ENCODE measurements around the gene MTMR3. TPM values are rescaled to one million over a fixed set of nuclear protein-coding genes. Genes with fewer than 3 reads are reported as not detected.
A peak's percentile ranks its signal among the peaks of the same experiment; 100 is the strongest.

MTMR3 gene
- total RNA-seq, 1 donor from 2014 or later, result 21.4 TPM

DNA sequence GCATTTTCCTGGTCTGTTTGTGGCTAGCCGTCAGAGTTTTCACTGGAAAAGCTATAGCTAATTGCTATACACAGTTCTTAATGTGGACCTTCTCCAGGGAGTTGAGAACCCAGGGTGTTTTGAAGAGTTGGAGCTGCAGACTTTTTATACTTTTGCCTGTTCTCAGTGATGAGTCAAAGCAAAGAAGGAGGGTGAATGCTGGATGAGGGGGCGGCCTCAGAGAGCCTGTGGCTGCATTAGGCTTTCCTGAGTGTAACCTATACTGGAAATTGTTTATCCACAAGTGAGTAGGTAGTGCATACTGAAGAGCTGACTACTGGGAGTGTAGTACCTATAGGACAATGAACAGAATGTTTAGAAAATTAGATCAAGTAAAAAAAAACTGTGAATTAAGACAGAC is 117.6 kb downstream of the MTMR3 start:
- DNase-seq (ENCODE audit: low read depth, low spot score), result no peak

- DNase-seq (ENCODE audit: low read depth, low spot score), result no peak
Observed at GRCh38 chr22:30001459-30001858, 118.5 kb downstream of the MTMR3 start.

- no peak for DNase-seq (ENCODE audit: low read depth, low spot score)
Observed at GRCh38 chr22:30002861-30003486, 120.0 kb downstream of the MTMR3 start.

GRCh38 chr22:30004101-30004500 is 121.1 kb downstream of the MTMR3 start:
- no peak for DNase-seq (ENCODE audit: low read depth, low spot score)

- no peak for DNase-seq (ENCODE audit: low read depth, low spot score)
Observed at GRCh38 chr22:30004694-30005093, 121.7 kb downstream of the MTMR3 start.

DNA sequence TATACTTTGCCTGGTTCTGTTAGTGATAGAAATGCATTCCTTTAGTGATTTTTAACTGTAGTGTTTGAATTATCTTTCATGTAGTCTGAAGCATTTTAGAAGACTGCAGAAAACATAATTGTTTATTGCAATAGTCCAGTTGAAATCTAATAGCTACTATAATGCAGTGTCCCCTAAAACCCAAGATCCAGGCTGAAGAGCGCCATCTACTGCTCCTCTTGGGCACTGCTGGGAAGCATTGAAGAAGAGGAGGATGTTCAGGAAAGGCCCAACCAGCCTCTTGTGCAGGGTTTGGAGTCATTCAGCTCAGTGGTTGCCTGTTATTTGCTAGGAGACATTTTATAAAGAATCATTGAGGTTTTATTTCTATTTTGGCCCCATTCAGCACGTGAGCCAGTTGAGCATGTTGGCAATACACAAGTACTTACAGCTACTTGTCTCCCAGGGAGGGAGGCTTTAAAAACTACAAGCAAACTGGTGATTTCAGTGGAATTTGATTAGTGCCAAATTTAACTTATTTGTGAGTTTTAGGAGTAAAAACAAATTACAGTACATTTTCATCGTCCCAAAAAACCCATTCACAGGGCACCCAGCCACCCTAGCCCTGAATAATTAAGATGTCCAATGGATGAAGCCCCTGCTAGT is 122.4 kb downstream of the MTMR3 start:
- DNase-seq (ENCODE audit: low read depth, low spot score), result peak; percentile 17

DNA sequence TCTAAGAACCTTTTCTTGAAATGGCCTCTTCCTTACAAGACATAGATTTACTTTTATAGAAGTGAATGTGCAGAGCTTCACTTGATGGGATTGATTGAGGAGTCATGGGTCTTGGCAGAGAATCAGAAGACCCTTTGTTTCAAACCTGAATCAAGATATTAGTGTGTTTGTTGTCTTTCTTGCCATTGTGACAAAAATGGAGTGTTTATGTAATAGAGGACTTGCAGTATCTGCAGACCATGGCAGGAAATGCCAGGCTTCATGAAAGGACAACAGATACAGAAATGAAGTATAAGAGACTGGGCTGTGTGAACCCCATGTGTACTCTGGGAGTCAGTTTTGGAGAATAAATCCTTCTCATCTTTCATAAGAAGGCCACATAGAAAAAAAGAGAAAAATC is 124.4 kb downstream of the MTMR3 start:
- no peak for DNase-seq (ENCODE audit: low read depth, low spot score)

DNA sequence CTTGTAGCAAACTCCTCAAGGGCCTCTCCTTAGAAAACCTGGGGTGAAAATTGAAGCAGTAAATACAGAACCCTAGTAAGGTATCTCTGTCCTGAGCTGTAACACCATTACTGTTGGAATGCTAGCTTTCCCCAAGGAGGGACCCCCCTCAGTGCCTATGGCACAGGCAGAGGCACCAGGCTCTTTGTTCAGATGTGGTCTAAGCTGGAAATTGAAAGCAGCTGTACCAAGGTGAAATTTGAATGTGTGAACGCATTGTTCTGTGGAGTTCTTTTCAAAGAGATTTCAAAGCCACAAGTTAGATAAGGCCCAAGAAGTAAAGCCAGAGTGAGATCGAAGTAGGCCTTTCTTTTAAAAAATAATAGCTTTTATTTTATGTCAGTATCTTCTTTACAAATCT is 125.4 kb downstream of the MTMR3 start:
- DNase-seq (ENCODE audit: low read depth, low spot score), result no peak

DNA sequence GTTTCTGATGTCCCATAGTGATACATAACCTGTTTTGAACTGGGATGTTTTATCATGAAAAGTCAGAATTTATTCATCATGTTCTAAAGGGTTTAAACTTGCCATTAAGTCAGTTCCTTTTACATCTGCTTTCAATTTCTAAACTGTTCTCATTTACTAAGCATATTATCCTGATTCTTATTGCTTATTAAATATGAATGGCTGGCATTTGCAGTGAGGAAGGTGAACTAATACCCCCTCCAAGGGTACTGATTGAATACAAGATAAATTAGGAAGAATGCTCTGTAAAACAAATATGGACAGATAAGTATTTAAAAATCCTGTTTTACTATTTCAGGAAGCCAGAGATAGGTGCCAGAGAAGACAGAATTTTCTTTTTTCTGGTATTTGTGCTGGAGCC is 126.5 kb downstream of the MTMR3 start:
- no peak for DNase-seq (ENCODE audit: low read depth, low spot score)

- no peak for DNase-seq (ENCODE audit: low read depth, low spot score)
Observed at GRCh38 chr22:30010789-30011405, 127.9 kb downstream of the MTMR3 start.

- DNase-seq (ENCODE audit: low read depth, low spot score), result no peak
Observed at GRCh38 chr22:30013201-30013600, 130.2 kb downstream of the MTMR3 start.

DNA sequence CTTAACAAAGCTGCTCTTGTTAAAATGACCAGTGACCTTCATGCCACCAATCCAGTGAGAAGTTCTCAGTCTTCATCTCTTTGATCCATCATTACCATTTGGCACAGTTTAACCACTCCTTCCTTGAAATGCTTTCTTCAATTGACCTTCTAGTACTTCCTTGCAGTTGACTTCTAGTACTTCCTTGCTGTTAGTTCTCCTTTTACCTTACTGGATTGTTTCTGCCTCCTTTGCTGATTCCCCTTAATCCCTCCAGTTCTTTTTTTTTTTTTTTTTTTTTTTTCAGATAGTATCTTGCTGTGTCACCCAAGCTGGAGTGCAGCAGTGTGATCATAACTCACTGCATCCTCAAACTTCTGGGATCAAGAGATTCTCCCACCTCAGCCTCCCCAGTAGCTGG is 131.3 kb downstream of the MTMR3 start:
- DNase-seq (ENCODE audit: low read depth, low spot score), result no peak

- DNase-seq (ENCODE audit: low read depth, low spot score), result no peak
Observed at GRCh38 chr22:30015229-30015797, 132.3 kb downstream of the MTMR3 start.

- no peak for DNase-seq (ENCODE audit: low read depth, low spot score)
Observed at GRCh38 chr22:30015846-30016245, 132.9 kb downstream of the MTMR3 start.

- DNase-seq (ENCODE audit: low read depth, low spot score), result no peak
Observed at GRCh38 chr22:30016596-30016995, 133.6 kb downstream of the MTMR3 start.

DNA sequence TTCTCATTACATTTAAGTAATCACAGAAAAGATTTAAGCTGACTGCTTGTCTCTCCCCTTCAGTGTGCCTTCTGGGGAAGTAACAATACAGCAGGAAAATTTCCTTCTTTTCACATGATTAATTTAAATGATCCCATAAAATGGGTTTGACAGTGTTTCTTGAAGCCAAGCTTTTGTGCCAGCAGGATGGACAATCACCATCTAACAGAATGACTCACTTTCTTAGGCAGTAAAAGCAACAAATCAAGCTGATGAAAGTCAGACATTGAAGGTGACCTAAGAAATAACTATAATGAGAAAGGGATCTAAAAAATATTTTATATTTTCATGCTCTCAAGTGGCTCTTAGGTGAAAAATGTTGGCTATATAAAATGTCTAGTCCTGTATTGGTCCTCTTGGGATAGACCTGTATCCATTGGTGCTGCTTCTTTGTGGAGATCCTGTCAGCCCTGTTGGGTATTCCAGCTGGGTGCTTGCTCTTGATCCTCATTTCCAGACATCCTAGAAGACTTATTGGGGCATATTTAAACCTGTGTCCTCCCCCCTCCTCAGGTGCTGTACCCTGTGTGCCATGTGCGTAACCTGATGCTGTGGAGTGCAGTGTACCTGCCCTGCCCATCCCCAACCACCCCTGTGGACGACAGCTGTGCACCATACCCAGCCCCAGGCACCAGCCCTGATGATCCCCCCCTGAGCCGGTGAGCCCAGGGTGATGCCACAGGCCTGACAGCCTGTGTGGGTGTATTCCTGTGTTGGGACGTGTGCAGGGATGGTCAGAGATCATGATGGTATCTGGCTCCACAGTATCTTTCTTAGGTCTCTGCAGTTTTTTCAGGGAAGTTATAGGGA is 134.6 kb downstream of the MTMR3 start:
- DNase-seq (ENCODE audit: low read depth, low spot score), result no peak

DNA sequence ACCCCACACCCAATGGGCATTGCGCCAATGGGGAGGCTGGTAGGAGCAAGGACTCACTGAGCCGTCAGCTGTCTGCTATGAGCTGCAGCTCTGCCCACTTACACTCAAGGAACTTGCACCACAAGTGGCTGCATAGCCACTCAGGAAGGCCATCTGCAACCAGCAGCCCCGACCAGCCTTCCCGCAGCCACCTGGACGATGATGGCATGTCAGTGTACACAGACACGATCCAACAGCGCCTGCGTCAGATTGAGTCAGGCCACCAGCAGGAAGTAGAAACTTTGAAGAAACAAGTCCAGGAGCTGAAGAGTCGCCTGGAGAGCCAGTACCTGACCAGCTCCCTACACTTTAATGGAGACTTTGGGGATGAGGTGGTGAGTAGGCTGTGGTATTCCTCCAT is 137.5 kb downstream of the MTMR3 start:
- DNase-seq (ENCODE audit: low read depth, low spot score), result no peak

- DNase-seq (ENCODE audit: low read depth, low spot score), result no peak
Observed at GRCh38 chr22:30021338-30021737, 138.4 kb downstream of the MTMR3 start.

GRCh38 chr22:30021881-30022619 is 139.1 kb downstream of the MTMR3 start:
- no peak for DNase-seq (ENCODE audit: low read depth, low spot score)

DNA sequence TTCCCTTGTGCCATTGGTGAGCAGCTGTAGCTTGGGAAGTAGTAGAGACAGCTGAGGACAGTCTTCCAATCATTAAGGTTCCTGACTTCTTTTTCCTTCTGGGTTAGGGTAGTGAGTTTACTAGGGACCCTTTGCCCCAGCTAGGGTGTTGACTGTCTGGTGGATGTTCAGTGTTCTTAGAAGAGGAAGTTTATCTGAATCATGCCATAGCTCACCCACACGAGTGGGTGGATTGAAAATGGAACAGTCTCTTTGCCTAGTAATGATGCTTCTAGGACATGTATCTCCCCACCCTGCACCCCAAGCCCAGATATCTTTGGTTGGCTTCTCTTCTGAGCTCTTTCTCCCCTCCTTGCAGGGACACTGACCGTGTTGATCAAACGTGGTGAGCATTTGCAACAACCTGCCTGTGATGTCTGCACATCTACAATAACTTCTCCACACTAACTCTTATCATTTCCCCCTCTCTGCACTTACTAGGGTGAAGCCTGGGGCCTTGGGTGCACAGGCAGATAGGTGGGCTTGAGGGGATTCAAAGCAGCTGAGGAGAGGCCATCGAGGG is 140.2 kb downstream of the MTMR3 start:
- DNase-seq (ENCODE audit: low read depth, low spot score), result no peak

DNA sequence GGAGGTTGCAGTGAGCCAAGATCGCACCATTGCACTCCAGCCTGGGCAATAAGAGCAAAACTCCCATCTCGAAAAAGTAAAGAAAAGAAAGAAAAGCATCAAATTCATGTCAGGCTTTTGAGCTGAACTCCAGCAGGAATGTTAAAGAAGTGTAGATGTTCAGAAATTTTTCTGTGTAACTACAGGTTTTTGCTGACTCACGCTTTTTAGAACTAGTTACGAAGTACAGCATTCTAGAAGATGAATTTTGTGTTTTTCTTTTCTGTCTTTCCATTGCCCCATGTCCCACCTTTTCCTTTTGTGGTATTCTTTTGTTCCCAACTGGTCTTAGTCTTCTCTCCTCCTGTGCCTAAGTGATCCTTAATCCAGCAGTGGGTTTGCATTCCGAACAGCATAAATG is 141.3 kb downstream of the MTMR3 start:
- DNase-seq (ENCODE audit: low read depth, low spot score), result no peak
